GM18909 (cell line): ENCODE data around the gene SLC12A2.

Source experiments
- ATAC-seq: cut with Tn5 transposase; IDR thresholded peaks from one replicate; pipeline ENCODE4 v1.9.1; 2021; ENCODE audit warnings: mild to moderate bottlenecking; ENCODE audit not compliant: unreplicated experiment, poor library complexity

Gene SLC12A2

GRCh38 chr5:128216285-128216684 is 132.7 kb downstream of the SLC12A2 start:
- no peak for ATAC-seq

- ATAC-seq, result no peak
Observed at GRCh38 chr5:128216860-128217531, 133.4 kb downstream of the SLC12A2 start.

GRCh38 chr5:128220841-128221240 is 137.3 kb downstream of the SLC12A2 start:
- ATAC-seq, result no peak

- ATAC-seq, result no peak
Observed at GRCh38 chr5:128224336-128224735, 140.8 kb downstream of the SLC12A2 start.

GRCh38 chr5:128225245-128226030 is 141.9 kb downstream of the SLC12A2 start:
- no peak for ATAC-seq

GRCh38 chr5:128228008-128228407 is 144.4 kb downstream of the SLC12A2 start:
- ATAC-seq, result no peak

- no peak for ATAC-seq
Observed at GRCh38 chr5:128228521-128228920, 145.0 kb downstream of the SLC12A2 start.

- ATAC-seq, result no peak
Observed at GRCh38 chr5:128234928-128235641, 151.5 kb downstream of the SLC12A2 start.

- ATAC-seq, result no peak
Observed at GRCh38 chr5:128236334-128236733, 152.8 kb downstream of the SLC12A2 start.

GRCh38 chr5:128237000-128237399 is 153.4 kb downstream of the SLC12A2 start:
- ATAC-seq, result peak; percentile 68

GRCh38 chr5:128237546-128237945 is 154.0 kb downstream of the SLC12A2 start:
- no peak for ATAC-seq
